Activated naive CD4-positive, alpha-beta T cell treated with anti-CD3 and anti-CD28 coated beads for 36 hours (primary cell): Measurements from ENCODE around the gene FAH. TPM values are rescaled to one million over a fixed set of nuclear protein-coding genes. Genes with fewer than 3 reads are reported as not detected.
"Not testable (repeated sequence)": the region's sequence is repeated elsewhere in the genome, so short reads cannot be mapped to it uniquely, and the experiment has no call there.

Source experiments
- CTCF ChIA-PET: fragments of 350-600 bp; sonication (Branson Sonifier 250); formaldehyde crosslinking; loops from one replicate; lab custom pipeline; 2021; ENCODE audit warnings: antibody characterized with exemption; lab: Charles Lee
- DNase-seq: peaks from one replicate; pipeline ENCODE4 v3.0.0-alpha.2; 2020
- H3K27ac Mint-ChIP-seq: one replicate; pipeline ENCODE4 v1.8.0; 2021; ENCODE audit warnings: mild to moderate bottlenecking, mixed read lengths
- H3K27me3 Mint-ChIP-seq: one replicate; pipeline ENCODE4 v1.8.0; 2021; ENCODE audit warnings: low read depth, mixed read lengths
- H3K36me3 Mint-ChIP-seq: one replicate; pipeline ENCODE4 v1.8.0; 2021; ENCODE audit warnings: low read depth, mixed read lengths
- H3K4me1 Mint-ChIP-seq: one replicate; pipeline ENCODE4 v1.8.0; 2021; ENCODE audit warnings: low read depth, mixed read lengths
- H3K4me3 Mint-ChIP-seq: one replicate; pipeline ENCODE4 v1.8.0; 2021; ENCODE audit warnings: mild to moderate bottlenecking, moderate library complexity, mixed read lengths
- H3K9me3 Mint-ChIP-seq: one replicate; pipeline ENCODE4 v1.8.0; 2021; ENCODE audit warnings: mixed read lengths
- intact Hi-C: fragments of 100-400 bp; cut with micrococcal nuclease; formaldehyde crosslinking; loops from one replicate; pipeline ENCODE4 v1.15.1; 2023
- total RNA-seq, 2 experiments: library from RNA; stranded (reverse); gene quantifications; one replicate each; pipeline ENCODE4 v1.2.3, GENCODE V29; 2021

The FAH gene
- total RNA-seq, 2 experiments from 2014 or later = 53.4 to 55.8 TPM

DNA sequence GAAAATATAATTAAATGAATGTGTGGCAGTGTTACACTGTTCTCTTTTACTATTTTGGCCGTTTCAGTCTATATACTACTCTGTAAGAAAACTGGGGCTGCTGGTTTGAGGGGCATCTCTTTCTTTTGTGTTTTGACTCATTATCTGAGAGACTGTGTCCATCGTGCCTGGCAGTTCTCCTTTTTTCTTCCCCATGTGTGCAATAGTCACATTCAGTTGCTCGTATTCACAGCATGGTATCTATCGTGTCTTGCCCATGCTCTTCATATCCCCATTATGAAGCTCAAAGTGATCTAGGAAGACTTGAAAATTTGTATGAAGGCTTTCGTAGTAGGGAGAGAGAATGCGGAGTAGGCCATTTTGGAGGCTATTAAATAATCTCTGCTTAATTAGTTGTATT, 29.8 kb upstream of the FAH start:
- peaks cover 5% of the 10 kb centered on the region for H3K4me1 Mint-ChIP-seq
- no peak overlapping the region for H3K4me3 Mint-ChIP-seq
- no peaks in the 10 kb centered on the region for H3K27me3 Mint-ChIP-seq
- H3K27ac Mint-ChIP-seq = no peak overlapping the region
- no peak for DNase-seq
- CTCF ChIA-PET = no interaction called here
- intact Hi-C loops = no loop called here
- no peaks in the 10 kb centered on the region for H3K9me3 Mint-ChIP-seq
- peaks cover 17% of the 10 kb centered on the region for H3K36me3 Mint-ChIP-seq

DNA sequence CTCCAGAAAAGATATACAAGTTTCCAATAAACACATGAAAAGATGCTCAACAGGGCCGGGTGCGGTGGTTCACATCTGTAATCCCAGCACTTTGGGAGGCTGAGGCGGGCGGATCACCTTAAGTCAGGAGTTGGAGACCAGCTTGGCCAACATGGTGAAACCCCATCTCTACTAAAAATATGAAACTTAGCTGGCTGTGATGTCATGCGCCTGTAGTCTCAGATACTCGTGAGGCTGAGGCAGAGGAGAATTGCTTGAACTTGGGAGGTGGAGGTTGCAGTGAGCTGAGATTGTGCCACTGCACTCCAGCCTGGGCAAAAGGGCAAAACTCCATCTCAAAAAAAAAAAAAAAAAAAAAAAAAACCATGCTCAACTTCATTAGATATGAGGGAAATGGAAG, 25.5 kb upstream of the FAH start:
- CTCF ChIA-PET, DNase-seq, H3K27me3 Mint-ChIP-seq, H3K4me3 Mint-ChIP-seq, intact Hi-C loops, H3K9me3 Mint-ChIP-seq, H3K27ac Mint-ChIP-seq, H3K4me1 Mint-ChIP-seq: not testable (repeated sequence)
- peaks cover 13% of the 10 kb centered on the region for H3K36me3 Mint-ChIP-seq

DNA sequence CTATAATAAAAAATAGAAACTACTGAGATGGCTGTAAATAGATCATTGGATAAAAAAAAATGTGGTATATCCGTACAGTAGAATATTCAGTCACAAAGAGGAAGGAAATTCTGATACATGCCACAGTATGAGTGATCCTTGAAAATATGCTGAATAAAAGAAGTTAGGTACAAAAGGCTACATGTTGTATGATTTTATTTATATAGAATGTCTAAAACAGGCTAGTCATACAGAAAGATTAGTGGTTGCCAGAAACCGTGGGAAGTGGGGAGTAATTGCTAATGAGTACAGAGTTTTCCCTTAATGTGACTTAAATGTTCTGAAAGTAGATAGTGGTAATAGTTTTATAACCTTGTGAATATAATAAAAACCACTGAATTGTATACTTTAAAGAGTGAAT, 24.9 kb upstream of the FAH start:
- Mint-ChIP-seq H3K4me3 (no peak overlapping the region), H3K36me3 (peaks cover 10% of the 10 kb centered on the region), H3K27ac (no peak overlapping the region), H3K27me3 (no peaks in the 10 kb centered on the region), H3K9me3 (no peaks in the 10 kb centered on the region), H3K4me1 (peaks cover 3% of the 10 kb centered on the region)
- intact Hi-C loops = no loop called here
- no peak for DNase-seq
- CTCF ChIA-PET = no interaction called here

DNA sequence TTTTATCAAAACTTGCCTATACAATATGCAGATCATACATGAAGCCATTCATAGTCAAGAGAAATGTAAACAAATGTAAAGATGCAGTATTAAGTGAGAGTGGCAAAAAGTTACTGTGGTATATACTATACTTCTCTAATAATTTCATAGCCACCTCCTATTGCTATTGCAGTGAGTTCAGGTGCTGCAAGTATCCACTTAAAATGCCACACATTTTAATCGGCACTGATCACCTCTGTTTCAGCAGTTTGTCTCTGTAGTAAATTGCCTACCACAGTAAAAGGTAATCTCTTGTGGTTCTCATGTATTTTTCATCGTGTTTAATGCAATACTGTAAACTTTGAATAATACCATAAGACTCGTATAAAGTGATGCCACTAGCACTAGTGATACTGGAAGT, 20.4 kb upstream of the FAH start:
- DNase-seq = no peak
- intact Hi-C loops = no loop called here
- H3K27ac Mint-ChIP-seq = no peak overlapping the region
- H3K9me3 Mint-ChIP-seq = no peaks in the 10 kb centered on the region
- CTCF ChIA-PET = no interaction called here
- H3K4me3 Mint-ChIP-seq = no peak overlapping the region
- H3K27me3 Mint-ChIP-seq = no peaks in the 10 kb centered on the region
- H3K36me3 Mint-ChIP-seq = peaks cover 9% of the 10 kb centered on the region
- peaks cover 3% of the 10 kb centered on the region for H3K4me1 Mint-ChIP-seq

DNA sequence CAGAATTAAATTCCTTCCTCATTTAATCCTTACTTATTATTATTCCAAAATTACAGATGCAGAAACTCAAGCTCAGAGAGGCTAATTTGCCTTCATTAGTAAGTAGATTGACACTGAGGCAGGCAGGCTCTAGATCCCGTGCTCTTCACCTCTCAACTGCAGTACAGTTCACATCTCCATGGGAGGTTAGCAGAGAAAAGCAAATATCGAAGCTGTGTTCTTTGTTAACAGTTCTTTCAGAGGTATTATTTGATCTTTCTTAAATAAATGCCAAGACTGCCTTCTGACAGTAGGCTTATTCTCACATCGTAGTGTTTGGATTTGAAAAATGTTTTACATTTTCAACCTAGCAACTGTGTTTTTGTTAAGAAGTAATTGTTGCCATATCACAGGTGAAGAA, 15.9 kb upstream of the FAH start:
- no peaks in the 10 kb centered on the region for H3K4me1 Mint-ChIP-seq
- DNase-seq = no peak
- H3K27me3 Mint-ChIP-seq = no peaks in the 10 kb centered on the region
- peaks cover 9% of the 10 kb centered on the region for H3K36me3 Mint-ChIP-seq
- no peak overlapping the region for H3K27ac Mint-ChIP-seq
- H3K9me3 Mint-ChIP-seq = no peaks in the 10 kb centered on the region
- CTCF ChIA-PET = no interaction called here
- no peak overlapping the region for H3K4me3 Mint-ChIP-seq
- intact Hi-C loops = no loop called here

DNA sequence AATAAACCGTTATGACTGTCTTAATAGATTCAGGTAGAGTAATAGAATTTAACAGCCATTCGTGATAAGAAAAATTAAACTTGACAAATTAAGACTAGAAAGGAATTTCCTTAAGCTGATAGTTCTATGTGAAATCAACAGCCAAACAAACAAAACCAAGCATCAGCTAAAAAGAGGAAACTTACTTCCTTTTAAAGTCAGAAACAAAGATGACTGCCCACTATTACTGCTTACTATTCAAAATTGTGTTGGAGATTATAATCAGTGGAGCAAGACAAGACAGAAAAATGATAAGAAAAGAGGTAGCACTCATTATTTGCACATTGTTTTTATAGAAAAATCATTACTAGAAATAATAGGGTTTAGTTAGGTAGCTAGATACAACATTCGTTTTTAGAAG, 13.8 kb upstream of the FAH start:
- no peak for DNase-seq
- H3K27me3 Mint-ChIP-seq = no peaks in the 10 kb centered on the region
- H3K27ac Mint-ChIP-seq = no peak overlapping the region
- H3K9me3 Mint-ChIP-seq = no peaks in the 10 kb centered on the region
- H3K4me1 Mint-ChIP-seq = no peaks in the 10 kb centered on the region
- no peak overlapping the region for H3K4me3 Mint-ChIP-seq
- intact Hi-C loops = no loop called here
- peaks cover 9% of the 10 kb centered on the region for H3K36me3 Mint-ChIP-seq
- CTCF ChIA-PET = interaction anchor here (0.6 kb wide), 1 partner anchor 104 kb away, joined by 3 read pairs; no protein-coding TSS in a partner anchor

DNA sequence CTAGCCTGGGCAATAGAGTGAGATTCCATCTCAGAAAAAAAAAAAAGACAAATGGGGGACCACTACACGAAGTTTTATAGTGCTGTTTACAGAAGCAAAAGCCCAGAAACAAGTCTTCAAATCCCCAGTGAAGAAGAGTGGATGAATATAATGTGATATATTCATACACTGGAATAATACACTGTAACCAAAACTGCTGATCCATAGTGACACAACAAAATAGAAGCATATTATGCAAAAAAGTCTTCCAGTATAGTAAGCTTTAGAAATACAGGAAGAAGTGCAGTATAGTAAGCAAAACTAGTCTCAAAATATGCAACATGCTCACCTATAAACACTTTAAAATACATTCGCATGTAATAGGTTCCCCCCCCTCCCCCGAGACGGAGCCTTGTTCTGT, 11.9 kb upstream of the FAH start:
- CTCF ChIA-PET = interaction anchor here (0.6 kb wide), 2 partner anchors 15 to 50 kb away, joined by 3 to 5 read pairs; no protein-coding TSS in a partner anchor
- Mint-ChIP-seq H3K4me1 (no peaks in the 10 kb centered on the region), H3K27me3 (no peaks in the 10 kb centered on the region), H3K4me3 (no peak overlapping the region), H3K36me3 (no peaks in the 10 kb centered on the region), H3K27ac (no peak overlapping the region), H3K9me3 (no peaks in the 10 kb centered on the region)
- intact Hi-C loops = no loop called here
- no peak for DNase-seq

DNA sequence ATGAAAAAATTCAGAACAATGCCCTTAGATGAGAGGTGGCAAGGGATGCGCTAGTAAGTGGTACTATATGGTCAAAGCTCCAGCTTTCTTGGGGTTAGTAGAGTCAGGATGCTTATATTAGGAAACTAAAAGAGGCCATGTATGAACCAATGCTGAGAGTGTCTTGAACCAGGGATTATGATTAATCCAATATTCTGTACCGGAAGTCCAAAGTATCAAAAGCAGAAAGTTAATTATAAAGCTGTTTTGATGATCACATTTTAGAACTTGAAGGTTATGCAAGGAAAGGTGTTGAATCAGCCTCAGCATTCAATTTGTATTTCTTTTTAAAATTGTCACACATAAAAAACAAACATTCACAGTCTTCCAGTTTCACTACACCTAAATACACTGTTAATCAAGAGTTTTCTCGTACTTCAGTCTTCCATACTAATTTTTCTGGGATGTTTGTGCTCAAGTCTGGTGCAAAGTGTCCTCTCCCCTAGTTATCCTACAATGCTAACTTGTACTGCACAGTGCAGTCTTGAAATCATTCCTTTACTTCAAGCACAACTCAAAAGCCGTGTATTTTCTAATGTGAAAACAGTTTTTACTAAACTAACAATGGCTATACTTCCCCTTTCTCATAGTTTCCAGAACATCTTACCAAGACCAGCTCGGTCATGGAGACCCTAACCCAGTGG, 10.7 kb upstream of the FAH start:
- Mint-ChIP-seq H3K4me1 (no peaks in the 10 kb centered on the region), H3K4me3 (no peak overlapping the region), H3K27ac (no peak overlapping the region), H3K27me3 (no peaks in the 10 kb centered on the region), H3K36me3 (no peaks in the 10 kb centered on the region), H3K9me3 (no peaks in the 10 kb centered on the region)
- no peak for DNase-seq
- CTCF ChIA-PET = no interaction called here
- intact Hi-C loops = no loop called here

DNA sequence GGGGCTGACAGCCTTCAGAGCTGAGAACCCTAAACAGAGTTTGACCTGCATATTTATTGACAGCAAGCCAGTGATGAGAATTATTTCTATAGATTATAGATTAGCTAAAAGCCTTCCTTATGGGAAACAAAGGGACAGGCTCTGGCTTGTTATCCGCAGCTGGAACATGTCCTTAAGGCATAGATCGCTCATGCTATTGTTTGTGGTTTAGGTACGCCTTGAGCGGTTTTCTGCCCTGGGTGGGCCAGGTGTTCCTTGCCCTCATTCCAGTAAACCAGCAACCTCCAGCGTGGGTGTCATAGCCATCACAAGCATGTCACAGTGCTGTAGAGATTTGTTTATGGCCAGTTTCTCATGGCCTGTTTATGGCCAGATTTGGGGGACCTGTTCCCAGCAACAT, 10.2 kb upstream of the FAH start:
- Mint-ChIP-seq H3K4me1 (no peaks in the 10 kb centered on the region), H3K36me3 (no peaks in the 10 kb centered on the region), H3K27ac (no peak overlapping the region), H3K9me3 (no peaks in the 10 kb centered on the region), H3K27me3 (no peaks in the 10 kb centered on the region), H3K4me3 (no peak overlapping the region)
- CTCF ChIA-PET = no interaction called here
- no peak for DNase-seq
- intact Hi-C loops = no loop called here

DNA sequence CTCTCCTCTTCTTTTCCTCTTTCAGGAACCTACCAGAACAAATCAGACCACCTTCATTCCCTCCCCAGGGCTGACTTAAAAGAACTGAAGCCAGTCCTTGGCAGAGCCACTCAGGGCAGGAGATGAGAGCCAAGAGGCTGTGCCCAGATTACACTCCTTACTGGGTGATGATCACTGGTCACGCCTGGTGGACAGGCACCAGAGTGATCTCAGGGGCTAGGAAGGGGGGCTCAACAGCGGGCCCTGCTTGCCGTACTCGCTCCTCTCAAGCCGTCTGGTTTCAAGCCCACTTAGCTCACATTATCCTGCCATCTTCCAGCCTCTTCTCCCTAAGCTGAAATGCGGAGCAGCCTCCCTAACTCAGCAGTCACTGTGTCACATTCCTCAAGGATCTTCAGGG, 1.7 kb upstream of the FAH start:
- Mint-ChIP-seq H3K27me3 (no peaks in the 10 kb centered on the region), H3K4me3 (no peak overlapping the region), H3K36me3 (peaks cover 4% of the 10 kb centered on the region), H3K27ac (no peak overlapping the region), H3K9me3 (no peaks in the 10 kb centered on the region), H3K4me1 (peaks cover 19% of the 10 kb centered on the region)
- intact Hi-C loops = loop anchor here (10.0 kb wide), 2 partner anchors 836 to 844 kb away; partner anchors contain the start of gene TMED3
- no peak for DNase-seq
- CTCF ChIA-PET = no interaction called here

DNA sequence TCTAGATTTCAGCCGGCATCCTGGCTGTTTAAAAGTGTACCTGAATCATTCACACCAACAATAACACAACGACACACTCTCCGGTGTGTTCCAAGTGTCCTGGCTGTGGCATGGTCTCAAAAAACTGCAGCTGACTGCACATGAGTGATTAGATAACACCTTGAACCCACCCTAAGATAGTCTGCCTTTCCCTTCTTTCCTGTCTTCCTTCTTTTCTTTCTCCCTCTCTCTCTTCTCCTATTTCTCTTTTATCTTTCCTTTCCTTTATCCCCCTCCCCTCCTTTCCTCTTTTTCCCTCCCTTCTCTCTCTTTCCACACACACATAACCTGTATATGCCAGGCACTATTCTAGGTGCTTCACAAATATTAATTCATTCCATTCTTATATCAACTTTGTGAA, 1.2 kb upstream of the FAH start:
- peaks cover 19% of the 10 kb centered on the region for H3K4me1 Mint-ChIP-seq
- no peaks in the 10 kb centered on the region for H3K27me3 Mint-ChIP-seq
- peak overlapping the region; percentile 69 for H3K4me3 Mint-ChIP-seq
- intact Hi-C loops = loop anchor here (10.0 kb wide), 2 partner anchors 837 to 843 kb away; partner anchors contain the start of gene TMED3
- H3K36me3 Mint-ChIP-seq = peaks cover 4% of the 10 kb centered on the region
- CTCF ChIA-PET = interaction anchor here (1.1 kb wide), 1 partner anchor 9 kb away, joined by 3 read pairs; no protein-coding TSS in a partner anchor
- DNase-seq = no peak
- H3K27ac Mint-ChIP-seq = no peak overlapping the region
- H3K9me3 Mint-ChIP-seq = no peaks in the 10 kb centered on the region

DNA sequence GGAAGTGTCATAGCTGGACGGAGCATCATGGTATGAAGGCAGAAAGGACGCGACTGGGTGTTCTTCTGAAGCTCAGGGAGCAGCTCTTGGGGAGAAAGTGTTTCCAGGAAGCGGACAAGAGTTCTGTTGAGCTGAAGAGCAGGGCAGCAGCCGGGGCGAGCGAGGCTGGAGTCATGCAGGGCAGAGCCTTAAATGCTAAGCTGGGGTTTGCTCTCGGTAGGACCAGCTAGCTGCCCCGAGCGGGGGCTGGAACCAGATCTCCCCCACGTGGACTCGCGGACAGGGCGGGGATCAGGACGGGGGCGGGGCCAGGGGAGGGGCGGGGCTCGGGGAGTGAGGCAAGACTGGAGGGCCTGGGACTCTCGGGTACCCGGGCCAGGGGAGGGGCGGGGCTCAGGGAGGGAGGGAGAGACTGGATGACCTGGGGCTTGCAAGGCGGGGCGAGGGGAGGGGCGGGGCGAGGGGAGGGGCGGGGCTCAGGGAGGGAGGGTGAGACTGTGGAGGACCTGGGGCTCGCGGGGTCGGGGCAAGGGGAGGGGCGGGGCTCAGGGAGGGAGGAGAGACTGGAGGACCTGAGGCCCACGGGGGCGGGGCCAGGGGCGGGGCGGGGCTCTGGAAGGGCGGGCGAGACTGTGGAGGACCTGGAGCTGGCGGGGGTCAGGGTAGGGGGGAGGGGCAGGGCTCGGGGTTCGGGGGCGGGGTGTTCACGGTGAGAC, 461 bp upstream of the FAH start:
- CTCF ChIA-PET = interaction anchor here (0.8 to 1.1 kb wide), 2 partner anchors 9 to 159 kb away, joined by 3 read pairs; no protein-coding TSS in a partner anchor
- Mint-ChIP-seq H3K27ac (peak overlapping the region; percentile 36), H3K9me3 (no peaks in the 10 kb centered on the region), H3K4me3 (peak overlapping the region; percentile 87), H3K36me3 (peaks cover 4% of the 10 kb centered on the region), H3K27me3 (no peaks in the 10 kb centered on the region), H3K4me1 (peaks cover 19% of the 10 kb centered on the region)
- peak; percentile 96 for DNase-seq
- intact Hi-C loops = loop anchor here (1.0 to 10.0 kb wide), 8 partner anchors 8 to 842 kb away; partner anchors contain the start of genes BCL2A1, TMED3 and ZFAND6
